ENCODE results near the gene TINAG.

TINAG gene

DNA sequence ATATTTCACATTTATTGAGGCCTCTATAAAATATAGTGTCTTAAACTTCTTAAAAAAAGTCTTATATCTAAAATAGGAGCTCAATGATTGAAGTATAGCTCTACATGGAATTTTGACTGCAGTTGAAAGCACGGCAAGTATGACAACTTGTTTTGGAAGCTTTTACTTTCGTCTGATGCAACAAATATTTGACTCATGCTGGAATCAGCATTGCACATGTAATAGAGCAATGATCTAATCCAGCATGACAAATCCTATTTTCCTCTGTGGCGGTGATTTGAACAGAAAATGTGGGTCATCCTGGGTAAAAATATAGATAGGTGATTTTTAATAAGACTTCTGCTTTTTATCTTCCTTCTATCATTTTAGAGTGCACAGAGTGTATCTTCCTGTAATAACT, 111.6 kb downstream of the TINAG start:
- in situ Hi-C loops (cut with MboI; ENCODE audit: low sequenced_read_pairs), result no loop called here

DNA sequence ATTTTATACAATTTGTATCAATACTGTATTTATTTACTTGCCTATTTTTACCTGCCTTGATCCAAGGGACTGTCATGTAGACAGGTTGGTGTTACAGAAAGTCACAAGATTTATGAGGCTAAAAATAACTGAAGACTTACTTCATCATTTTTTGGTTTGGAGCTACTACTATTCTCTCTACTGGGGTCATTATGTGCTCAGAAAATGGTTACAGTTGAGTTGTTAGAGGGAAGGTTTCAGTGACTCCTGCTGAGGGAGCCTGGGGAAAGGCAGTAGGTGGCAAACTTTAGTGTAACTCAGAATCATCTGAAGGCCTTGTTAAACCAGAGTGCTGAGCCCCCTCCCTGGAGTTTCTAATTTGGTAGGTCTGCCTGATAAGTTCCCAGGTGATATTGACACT, 118.8 kb downstream of the TINAG start:
- in situ Hi-C loops (cut with MboI; ENCODE audit: low sequenced_read_pairs), result no loop called here

DNA sequence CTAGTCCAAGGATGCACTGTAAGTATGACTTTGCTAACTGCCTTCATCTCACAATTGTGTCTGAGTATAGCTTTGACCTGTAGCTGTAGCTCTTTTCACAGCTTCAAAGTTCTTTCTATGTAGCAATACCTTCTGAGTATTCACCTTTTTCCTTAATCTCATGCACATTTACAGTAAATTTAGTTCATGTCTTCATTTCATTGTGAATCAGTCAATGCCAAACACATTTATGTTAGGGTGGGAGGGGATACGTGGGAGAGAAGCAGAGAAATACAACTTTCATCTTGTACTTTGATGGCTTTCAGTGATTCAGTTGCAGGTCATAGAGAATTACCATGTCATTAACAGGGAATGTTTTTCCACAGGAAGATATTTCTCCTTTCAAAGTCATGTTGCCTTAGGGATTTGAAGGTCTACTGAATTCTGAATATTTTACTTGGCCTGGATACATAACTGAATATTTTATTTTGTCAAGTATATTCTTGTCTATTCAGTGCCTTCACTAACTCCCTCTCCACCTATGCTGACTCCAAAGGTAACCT, 119.2 kb downstream of the TINAG start:
- in situ Hi-C loops (cut with MboI; ENCODE audit: low sequenced_read_pairs), result no loop called here

GRCh38 chr6:54428431-54428830, 120.2 kb downstream of the TINAG start:
- in situ Hi-C loops (cut with MboI; ENCODE audit: low sequenced_read_pairs), result no loop called here

GRCh38 chr6:54431466-54431865, 123.2 kb downstream of the TINAG start:
- in situ Hi-C loops (cut with MboI; ENCODE audit: low sequenced_read_pairs), result no loop called here

Measured in HL-60/S4 treated with phorbol 12-myristate 13-acetate at 8.2 ng/mL for 4 days and 3 days (cell line).